C4-2B (cell line): Measurements from ENCODE around the gene LCNL1.

ENCODE experiments used
- H3K27ac ChIP-seq: fragments of 450-650 bp; 2 replicates; pipeline ENCODE4 v1.5.1; 2017
- CTCF ChIP-seq: fragments of 450-650 bp; conservative IDR thresholded peaks from 2 replicates; pipeline ENCODE4 v1.5.1; 2017; ENCODE audit warnings: mild to moderate bottlenecking
- ZFX ChIP-seq: fragments of 450-650 bp; IDR thresholded peaks from 2 replicates; pipeline ENCODE4 v1.6.1; 2017

The LCNL1 gene

GRCh38 chr9:136982232-136983051, at the start of gene LCNL1:
LCNL1 (plus strand) TSS chr9:136982993; CDS start chr9:136983587, 594 bp downstream.
- no peak within 1 kb of the TSS for H3K27ac ChIP-seq
- TF ChIP-seq ZFX (no peak), CTCF (no peak)

GRCh38 chr9:136934277-136934676, 48.5 kb upstream of the LCNL1 start:
- TF ChIP-seq CTCF: no peak
- TF ChIP-seq ZFX: no peak
- no peak overlapping the region for H3K27ac ChIP-seq

GRCh38 chr9:136935651-136936050, 47.1 kb upstream of the LCNL1 start:
- no peak overlapping the region for H3K27ac ChIP-seq
- TF ChIP-seq ZFX (no peak), CTCF (no peak)

- no peak overlapping the region for H3K27ac ChIP-seq
- TF ChIP-seq CTCF: no peak
- no peak for TF ChIP-seq ZFX
These were observed 46.1 kb upstream of the LCNL1 start for GRCh38 chr9:136936645-136937170.

GRCh38 chr9:136937186-136938001, 45.4 kb upstream of the LCNL1 start:
- H3K27ac ChIP-seq: no peak overlapping the region

GRCh38 chr9:136939431-136939995, 43.3 kb upstream of the LCNL1 start:
- H3K27ac ChIP-seq: no peak overlapping the region
- TF ChIP-seq ZFX: no peak
- TF ChIP-seq CTCF: no peak

More at GRCh38 chr9:136937186-136938001, 45.4 kb upstream of the LCNL1 start:
- no peak for TF ChIP-seq ZFX
- TF ChIP-seq CTCF: no peak
